Measurements from ENCODE around the gene GNMT.
"Not testable (repeated sequence)": the region's sequence is repeated elsewhere in the genome, so short reads cannot be mapped to it uniquely, and the experiment has no call there.

The GNMT gene

DNA sequence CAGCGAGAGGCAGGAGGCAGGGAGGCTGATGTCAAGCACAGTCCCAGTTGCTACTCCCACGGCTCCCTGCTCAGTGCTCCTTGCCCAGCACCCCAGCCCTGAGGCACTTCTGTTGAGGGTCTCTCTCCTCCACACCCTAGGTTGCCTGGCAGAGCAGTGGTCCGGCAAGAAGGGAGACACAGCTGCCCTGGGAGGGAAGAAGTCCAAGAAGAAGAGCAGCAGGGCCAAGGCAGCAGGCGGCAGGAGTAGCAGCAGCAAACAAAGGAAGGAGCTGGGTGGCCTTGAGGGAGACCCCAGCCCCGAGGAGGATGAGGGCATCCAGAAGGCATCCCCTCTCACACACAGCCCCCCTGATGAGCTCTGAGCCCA is 22.1 kb upstream of the GNMT start:
- Histone ChIP-seq H3K9me3 (no peaks in the 10 kb centered on the region), H3K27me3 (no peaks in the 10 kb centered on the region), H3K4me1 (ENCODE audit: control insufficient read depth in 1 of 2, insufficient read depth in 1 of 2, low read depth in 1 of 2, low read length in 1 of 2) (peaks cover 23 to 26% of the 10 kb centered on the region in 2 experiments), H3K27ac (peak overlapping the region; percentile 56), H3K36me3 (peaks cover 89% of the 10 kb centered on the region), H3K4me3 (ENCODE audit: low read depth in 1 of 2, low read length in 1 of 2) (no peak overlapping the region)
- TF ChIP-seq, protein P1, sequence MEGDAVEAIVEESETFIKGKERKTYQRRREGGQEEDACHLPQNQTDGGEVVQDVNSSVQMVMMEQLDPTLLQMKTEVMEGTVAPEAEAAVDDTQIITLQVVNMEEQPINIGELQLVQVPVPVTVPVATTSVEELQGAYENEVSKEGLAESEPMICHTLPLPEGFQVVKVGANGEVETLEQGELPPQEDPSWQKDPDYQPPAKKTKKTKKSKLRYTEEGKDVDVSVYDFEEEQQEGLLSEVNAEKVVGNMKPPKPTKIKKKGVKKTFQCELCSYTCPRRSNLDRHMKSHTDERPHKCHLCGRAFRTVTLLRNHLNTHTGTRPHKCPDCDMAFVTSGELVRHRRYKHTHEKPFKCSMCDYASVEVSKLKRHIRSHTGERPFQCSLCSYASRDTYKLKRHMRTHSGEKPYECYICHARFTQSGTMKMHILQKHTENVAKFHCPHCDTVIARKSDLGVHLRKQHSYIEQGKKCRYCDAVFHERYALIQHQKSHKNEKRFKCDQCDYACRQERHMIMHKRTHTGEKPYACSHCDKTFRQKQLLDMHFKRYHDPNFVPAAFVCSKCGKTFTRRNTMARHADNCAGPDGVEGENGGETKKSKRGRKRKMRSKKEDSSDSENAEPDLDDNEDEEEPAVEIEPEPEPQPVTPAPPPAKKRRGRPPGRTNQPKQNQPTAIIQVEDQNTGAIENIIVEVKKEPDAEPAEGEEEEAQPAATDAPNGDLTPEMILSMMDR (IDR thresholded peaks at IDR 0.05): no peak

GRCh38 chr6:42938987-42939809 is 21.4 kb upstream of the GNMT start:
- TF ChIP-seq, protein P1 (IDR thresholded peaks at IDR 0.05): no peak
- Histone ChIP-seq H3K27me3 (no peaks in the 10 kb centered on the region), H3K4me1 (ENCODE audit: control insufficient read depth in 1 of 2, insufficient read depth in 1 of 2, low read depth in 1 of 2, low read length in 1 of 2) (peaks cover 15 to 18% of the 10 kb centered on the region in 2 experiments), H3K36me3 (peaks cover 96% of the 10 kb centered on the region), H3K9me3 (no peaks in the 10 kb centered on the region), H3K4me3 (ENCODE audit: low read depth in 1 of 2, low read length in 1 of 2) (no peak overlapping the region), H3K27ac (peak overlapping the region; percentile 56)

GRCh38 chr6:42939810-42940167 is 20.8 kb upstream of the GNMT start:
- Histone ChIP-seq H3K4me1 (ENCODE audit: control insufficient read depth in 1 of 2, insufficient read depth in 1 of 2, low read depth in 1 of 2, low read length in 1 of 2) (peaks cover 9 to 12% of the 10 kb centered on the region in 2 experiments), H3K27me3 (no peaks in the 10 kb centered on the region), H3K27ac (peak overlapping the region; percentile 56), H3K9me3 (no peaks in the 10 kb centered on the region), H3K36me3 (peaks cover 96% of the 10 kb centered on the region), H3K4me3 (ENCODE audit: low read depth in 1 of 2, low read length in 1 of 2) (no peak overlapping the region)
- TF ChIP-seq, protein P1 (IDR thresholded peaks at IDR 0.05): no peak

- TF ChIP-seq, protein P1 (IDR thresholded peaks at IDR 0.05): no peak
- Histone ChIP-seq H3K4me1 (ENCODE audit: control insufficient read depth in 1 of 2, insufficient read depth in 1 of 2, low read depth in 1 of 2, low read length in 1 of 2) (peaks cover 1 to 4% of the 10 kb centered on the region in 2 experiments), H3K27ac (peak overlapping the region; percentile 56), H3K9me3 (no peaks in the 10 kb centered on the region), H3K27me3 (no peaks in the 10 kb centered on the region), H3K36me3 (peaks cover 95% of the 10 kb centered on the region), H3K4me3 (ENCODE audit: low read depth in 1 of 2, low read length in 1 of 2) (no peak overlapping the region)
Measured at GRCh38 chr6:42940493-42941045, 20.0 kb upstream of the GNMT start.

- H3K36me3 ChIP-seq: peaks cover 95% of the 10 kb centered on the region
- H3K4me1 ChIP-seq (ENCODE audit: control insufficient read depth in 1 of 2, insufficient read depth in 1 of 2, low read depth in 1 of 2, low read length in 1 of 2); H3K27me3 ChIP-seq; H3K4me3 ChIP-seq (ENCODE audit: low read depth in 1 of 2, low read length in 1 of 2); H3K9me3 ChIP-seq: not testable (repeated sequence)
- peak overlapping the region; percentile 43 for H3K27ac ChIP-seq
Measured at GRCh38 chr6:42941356-42941755, 19.2 kb upstream of the GNMT start.

GRCh38 chr6:42942444-42942843 is 18.1 kb upstream of the GNMT start:
- Histone ChIP-seq H3K4me1 (ENCODE audit: control insufficient read depth in 1 of 2, insufficient read depth in 1 of 2, low read depth in 1 of 2, low read length in 1 of 2) (no peaks in the 10 kb centered on the region), H3K27ac (no peak overlapping the region), H3K4me3 (ENCODE audit: low read depth in 1 of 2, low read length in 1 of 2) (no peak overlapping the region), H3K36me3 (peaks cover 95% of the 10 kb centered on the region), H3K9me3 (no peaks in the 10 kb centered on the region), H3K27me3 (no peaks in the 10 kb centered on the region)
- TF ChIP-seq, protein P1 (IDR thresholded peaks at IDR 0.05): no peak
